GM19193 (cell line): ENCODE results near the gene NVL.
A peak's percentile ranks its signal among the peaks of the same experiment; 100 is the strongest.

Experiments used
- POLR2A ChIP-seq: IDR thresholded peaks from 4 replicates; pipeline ENCODE4 v1.6.1; 2011; ENCODE audit not compliant: insufficient read depth, insufficient read length; ENCODE audit errors: extremely low read depth

NVL gene

GRCh38 chr1:224193319-224193966 is 136.5 kb downstream of the NVL start:
- no peak for TF ChIP-seq POLR2A

- TF ChIP-seq POLR2A: no peak
These were observed 137.7 kb downstream of the NVL start for GRCh38 chr1:224192082-224192788.

- no peak for TF ChIP-seq POLR2A
These were observed 140.4 kb downstream of the NVL start for GRCh38 chr1:224189561-224189960.

- no peak for TF ChIP-seq POLR2A
These were observed 141.7 kb downstream of the NVL start for GRCh38 chr1:224188286-224188685.

- TF ChIP-seq POLR2A: no peak
These were observed 144.8 kb downstream of the NVL start for GRCh38 chr1:224185208-224185607.

GRCh38 chr1:224183591-224184312 is 146.2 kb downstream of the NVL start:
- TF ChIP-seq POLR2A: no peak

- peak; percentile 76 for TF ChIP-seq POLR2A
These were observed 146.9 kb downstream of the NVL start, which contains the start of gene DEGS1 for GRCh38 chr1:224182866-224183590. TSS of gene DEGS1 (plus strand) at chr1:224183240. CDS start at chr1:224183337, 97 bp downstream.

- TF ChIP-seq POLR2A: no peak
These were observed 147.7 kb downstream of the NVL start for GRCh38 chr1:224182057-224182865.

GRCh38 chr1:224181453-224181810 is 148.5 kb downstream of the NVL start:
- TF ChIP-seq POLR2A: no peak

- TF ChIP-seq POLR2A: no peak
These were observed 149.1 kb downstream of the NVL start for GRCh38 chr1:224180783-224181452.

- no peak for TF ChIP-seq POLR2A
These were observed 151.1 kb downstream of the NVL start for GRCh38 chr1:224178894-224179293.

GRCh38 chr1:224177356-224177999 is 152.5 kb downstream of the NVL start:
- TF ChIP-seq POLR2A: no peak
